OCI-LY7 (cell line): ENCODE results near the gene FTO. TPM values are rescaled to one million over a fixed set of nuclear protein-coding genes. Genes with fewer than 3 reads are reported as not detected.

ENCODE experiments used
- BruUV-seq: library from RNA; stranded (reverse); fragments of 400-500 nt; replicated peaks from 2 replicates; lab custom pipeline; 2021; lab: Mats Ljungman, UMichigan
- CTCF ChIA-PET: fragments of 300-600 bp; sonication (Branson Sonifier 250); formaldehyde crosslinking; loops from one replicate; lab custom pipeline; 2022; ENCODE audit warnings: antibody characterized with exemption; ENCODE audit not compliant: unreplicated experiment; lab: Charles Lee
- POLR2A ChIA-PET: fragments of 300-600 bp; sonication (Branson Sonifier 250); formaldehyde crosslinking; loops from one replicate; lab custom pipeline; 2022; ENCODE audit warnings: antibody characterized with exemption; lab: Charles Lee
- DNase-seq: peaks from one replicate; pipeline ENCODE4 v3.0.0-alpha.2; 2015; ENCODE audit warnings: low spot score
- H2AFZ ChIP-seq: fragments of 200-600 bp; sonication (generic), shearing (Covaris generic); 2 replicates; pipeline ENCODE4 v1.6.1; 2014; ENCODE audit warnings: mild to moderate bottlenecking, antibody characterized with exemption, low read length, moderate library complexity
- H3K27ac ChIP-seq: fragments of 200-600 bp; sonication (generic); 2 replicates; pipeline ENCODE4 v1.5.1; 2014; ENCODE audit warnings: mixed run types, low read depth, mild to moderate bottlenecking, moderate library complexity, low read length, inconsistent platforms; ENCODE audit not compliant: poor library complexity, severe bottlenecking
- H3K36me3 ChIP-seq: fragments of 200-600 bp; sonication (generic); 2 replicates; pipeline ENCODE4 v1.6.1; 2014; ENCODE audit warnings: mild to moderate bottlenecking, antibody characterized with exemption, low read length, moderate library complexity, mixed read lengths; ENCODE audit not compliant: insufficient read depth
- H3K4me1 ChIP-seq: fragments of 200-600 bp; sonication (generic); 2 replicates; pipeline ENCODE4 v1.5.1; 2014; ENCODE audit warnings: mild to moderate bottlenecking, low read length; ENCODE audit not compliant: insufficient read depth, poor library complexity, severe bottlenecking
- H3K4me2 ChIP-seq: fragments of 200-600 bp; sonication (generic); 2 replicates; pipeline ENCODE4 v1.6.1; 2014; ENCODE audit warnings: mild to moderate bottlenecking, low read length
- H3K4me3 ChIP-seq: fragments of 200-600 bp; sonication (generic); 2 replicates; pipeline ENCODE4 v1.5.1; 2014; ENCODE audit warnings: mild to moderate bottlenecking, low read depth, low read length; ENCODE audit not compliant: poor library complexity, severe bottlenecking
- H3K79me2 ChIP-seq: fragments of 200-600 bp; sonication (generic); 2 replicates; pipeline ENCODE4 v1.6.1; 2016; ENCODE audit warnings: low read depth, mild to moderate bottlenecking, low read length, moderate library complexity, mixed read lengths; ENCODE audit not compliant: insufficient read depth
- H3K9me2 ChIP-seq: fragments of 200-600 bp; sonication (generic); 2 replicates; pipeline ENCODE4 v1.6.1; 2016; ENCODE audit warnings: mild to moderate bottlenecking, low read length, mixed read lengths; ENCODE audit not compliant: insufficient read depth
- H3K9me3 ChIP-seq: fragments of 200-600 bp; sonication (generic); 2 replicates; pipeline ENCODE4 v1.6.1; 2014; ENCODE audit warnings: mild to moderate bottlenecking, mixed run types, low read length, mixed read lengths
- H4K20me1 ChIP-seq: fragments of 200-600 bp; sonication (generic); 2 replicates; pipeline ENCODE4 v1.6.1; 2014; ENCODE audit warnings: mild to moderate bottlenecking, antibody characterized with exemption, low read length, moderate library complexity, mixed read lengths; ENCODE audit not compliant: insufficient read depth
- EZH2phosphoT487 ChIP-seq: fragments of 200-600 bp; sonication (generic); IDR thresholded peaks from 2 replicates; pipeline ENCODE4 v1.6.1; 2018; ENCODE audit warnings: low read depth, borderline replicate concordance, mild to moderate bottlenecking, mixed run types, antibody characterized with exemption, low read length, moderate library complexity, mixed read lengths
- intact Hi-C: fragments of 100-400 bp; cut with micrococcal nuclease; formaldehyde crosslinking; loops from one replicate; pipeline ENCODE4 v1.10.0; 2022; ENCODE audit not compliant: unreplicated experiment
- total RNA-seq, 2 experiments: library from RNA; depleted of rRNA in 1 of 2; stranded (reverse); fragments of >200 nt in 1 of 2; shearing (Covaris generic) in 1 of 2; gene quantifications; 2 replicates each; pipeline ENCODE4 v1.2.3, GENCODE V29; 2014 to 2022
- TF ChIP-seq, protein P1 (sequence below): fragments of 200-600 bp; sonication (generic); conservative IDR thresholded peaks from 2 replicates; pipeline ENCODE4 v1.5.1; 2014; ENCODE audit warnings: mild to moderate bottlenecking, antibody characterized with exemption, low read length, moderate library complexity, mixed read lengths

Gene FTO
- total RNA-seq, 2 experiments from 2014 or later = 57.1 to 68.0 TPM

DNA sequence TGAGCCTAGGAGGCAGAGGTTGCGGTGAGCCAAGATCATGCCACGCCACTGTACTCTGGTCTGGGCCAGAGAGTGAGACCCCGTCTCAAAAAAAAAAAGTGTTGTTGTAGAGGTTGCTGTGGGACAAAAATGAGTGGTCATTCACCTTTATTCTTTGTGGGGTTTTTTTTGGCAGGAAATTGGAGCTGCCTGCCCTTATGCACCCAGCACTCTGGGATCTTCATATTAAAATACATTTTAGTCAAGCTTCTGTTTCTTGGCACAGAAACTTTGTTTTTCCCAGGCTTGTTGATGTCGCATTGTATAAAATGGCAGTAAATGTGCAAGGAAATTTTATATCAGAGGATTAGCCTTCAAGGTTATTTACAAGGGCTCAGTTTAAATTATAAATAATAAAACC, 174.3 kb downstream of the FTO start:
- Histone ChIP-seq H3K36me3 (0 out of 2 replicates have a peak, but pooled peaks cover 6% of the 10 kb centered on the region), H3K4me1 (no peaks in the 10 kb centered on the region), H3K27ac (no peak overlapping the region), H4K20me1 (no peaks in the 10 kb centered on the region), H3K9me3 (no peaks in the 10 kb centered on the region), H3K9me2 (no peaks in the 10 kb centered on the region), H3K4me2 (no peak overlapping the region), H3K79me2 (no peaks in the 10 kb centered on the region), H3K4me3 (no peak overlapping the region), H2AFZ (no peak overlapping the region)
- no peak for TF ChIP-seq EZH2phosphoT487
- TF ChIP-seq, protein P1, sequence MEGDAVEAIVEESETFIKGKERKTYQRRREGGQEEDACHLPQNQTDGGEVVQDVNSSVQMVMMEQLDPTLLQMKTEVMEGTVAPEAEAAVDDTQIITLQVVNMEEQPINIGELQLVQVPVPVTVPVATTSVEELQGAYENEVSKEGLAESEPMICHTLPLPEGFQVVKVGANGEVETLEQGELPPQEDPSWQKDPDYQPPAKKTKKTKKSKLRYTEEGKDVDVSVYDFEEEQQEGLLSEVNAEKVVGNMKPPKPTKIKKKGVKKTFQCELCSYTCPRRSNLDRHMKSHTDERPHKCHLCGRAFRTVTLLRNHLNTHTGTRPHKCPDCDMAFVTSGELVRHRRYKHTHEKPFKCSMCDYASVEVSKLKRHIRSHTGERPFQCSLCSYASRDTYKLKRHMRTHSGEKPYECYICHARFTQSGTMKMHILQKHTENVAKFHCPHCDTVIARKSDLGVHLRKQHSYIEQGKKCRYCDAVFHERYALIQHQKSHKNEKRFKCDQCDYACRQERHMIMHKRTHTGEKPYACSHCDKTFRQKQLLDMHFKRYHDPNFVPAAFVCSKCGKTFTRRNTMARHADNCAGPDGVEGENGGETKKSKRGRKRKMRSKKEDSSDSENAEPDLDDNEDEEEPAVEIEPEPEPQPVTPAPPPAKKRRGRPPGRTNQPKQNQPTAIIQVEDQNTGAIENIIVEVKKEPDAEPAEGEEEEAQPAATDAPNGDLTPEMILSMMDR = no peak
- POLR2A ChIA-PET = interaction anchor here (0.5 kb wide), 1 partner anchor 82 kb away, joined by 6 read pairs; no protein-coding TSS in a partner anchor
- no TSS peak for BruUV-seq
- CTCF ChIA-PET = no interaction called here
- no peak for DNase-seq
- intact Hi-C loops = no loop called here

DNA sequence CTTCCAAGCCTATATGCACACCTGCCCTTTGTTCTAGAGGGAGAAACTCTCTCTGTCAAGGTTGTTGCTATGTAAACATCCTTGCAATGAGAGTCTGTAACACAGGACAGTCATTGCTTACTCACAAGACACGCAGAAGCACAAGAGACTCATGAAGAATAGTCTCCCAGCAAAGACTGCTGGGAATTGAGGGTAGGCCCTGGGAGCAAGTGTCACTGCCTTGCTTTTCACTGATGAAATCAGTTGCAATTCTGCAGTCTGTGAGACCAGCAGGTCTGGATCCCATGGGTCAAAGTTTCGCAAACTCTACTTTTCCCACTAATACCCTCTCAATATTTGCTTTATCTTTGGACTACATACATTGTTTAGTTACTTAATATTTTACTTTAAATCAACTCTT, 177.4 kb downstream of the FTO start:
- H3K27ac ChIP-seq = no peak overlapping the region
- H2AFZ ChIP-seq = no peak overlapping the region
- no peak overlapping the region for H3K4me2 ChIP-seq
- H4K20me1 ChIP-seq = no peaks in the 10 kb centered on the region
- CTCF ChIA-PET = no interaction called here
- POLR2A ChIA-PET = interaction anchor here (0.6 to 1.0 kb wide), 2 partner anchors 17 to 1620 kb away, joined by 3 to 5 read pairs; no protein-coding TSS in a partner anchor
- intact Hi-C loops = loop anchor here (10.0 kb wide), 1 partner anchor 1073 kb away; no protein-coding TSS in a partner anchor
- BruUV-seq = no TSS peak
- H3K36me3 ChIP-seq = 0 out of 2 replicates have a peak, but pooled peaks cover 9% of the 10 kb centered on the region
- no peaks in the 10 kb centered on the region for H3K4me1 ChIP-seq
- no peaks in the 10 kb centered on the region for H3K9me2 ChIP-seq
- no peaks in the 10 kb centered on the region for H3K79me2 ChIP-seq
- no peak for DNase-seq
- TF ChIP-seq, protein P1 = no peak
- TF ChIP-seq EZH2phosphoT487 = no peak
- H3K4me3 ChIP-seq = no peak overlapping the region
- H3K9me3 ChIP-seq = no peaks in the 10 kb centered on the region

DNA sequence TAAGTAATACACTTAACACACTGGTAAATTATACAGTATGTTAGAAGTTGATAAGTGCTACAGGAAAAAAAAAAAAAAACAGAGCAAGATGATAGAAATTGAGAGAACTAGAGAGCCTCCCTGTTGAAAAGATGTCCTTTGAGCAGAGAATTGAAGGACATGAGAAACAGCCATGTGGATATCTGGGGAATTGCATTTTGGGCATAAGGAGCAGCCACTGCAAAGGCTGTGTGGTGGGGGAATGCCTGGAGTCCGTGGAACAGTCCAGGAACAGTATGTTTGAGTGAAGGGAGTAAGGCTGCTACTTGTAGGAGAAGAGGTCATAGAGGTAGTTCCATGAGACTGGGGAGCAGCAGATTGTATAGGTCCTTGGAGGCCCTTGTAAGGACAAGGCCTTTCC, 178.4 kb downstream of the FTO start:
- Histone ChIP-seq H4K20me1 (no peaks in the 10 kb centered on the region), H3K4me1 (no peaks in the 10 kb centered on the region), H3K9me3 (no peaks in the 10 kb centered on the region), H2AFZ (no peak overlapping the region), H3K27ac (no peak overlapping the region), H3K4me2 (no peak overlapping the region), H3K4me3 (no peak overlapping the region), H3K9me2 (no peaks in the 10 kb centered on the region), H3K79me2 (no peaks in the 10 kb centered on the region), H3K36me3 (0 out of 2 replicates have a peak, but pooled peaks cover 10% of the 10 kb centered on the region)
- DNase-seq = no peak
- intact Hi-C loops = loop anchor here (10.0 kb wide), 1 partner anchor 1072 kb away; no protein-coding TSS in a partner anchor
- POLR2A ChIA-PET = no interaction called here
- CTCF ChIA-PET = no interaction called here
- no peak for TF ChIP-seq EZH2phosphoT487
- no TSS peak for BruUV-seq
